Naive thymus-derived CD8-positive, alpha-beta T cell (primary cell): ENCODE results near the gene TCP11L2. TPM values are rescaled to one million over a fixed set of nuclear protein-coding genes. Genes with fewer than 3 reads are reported as not detected.

ENCODE experiments used
- ATAC-seq, 2 donors: fragments of 150-1000 bp; cut with Tn5 transposase in 1 of 2; sonication (Bioruptor Pico), chemical (Tn5 transposase) in 1 of 2; 1 replicate in 1 of 2; 2 replicates in 1 of 2; pipeline ENCODE4 v1.10.0; 2021; ENCODE audit warnings: mild to moderate bottlenecking in 2 of 2, moderate library complexity in 2 of 2
- POLR2A ChIA-PET: fragments of 350-600 bp; sonication (Branson Sonifier 250); formaldehyde crosslinking; loops from one replicate; lab custom pipeline; 2021; ENCODE audit warnings: antibody characterized with exemption; lab: Charles Lee
- DNase-seq, 10 donors: peaks; one replicate each; pipeline versions ENCODE4 v3.0.0 to v3.0.0-alpha.2; 2020 to 2022
- H3K27ac Mint-ChIP-seq, 10 donors: one replicate each; pipeline ENCODE4 v1.8.0; 2020 to 2022; ENCODE audit warnings: mild to moderate bottlenecking in 10 of 10, mixed read lengths in 10 of 10, moderate library complexity in 4 of 10, inconsistent platforms in 1 of 10
- H3K27me3 Mint-ChIP-seq, 5 donors: one replicate each; pipeline ENCODE4 v1.8.0; 2021 to 2022; ENCODE audit warnings: mixed read lengths in 5 of 5
- H3K36me3 Mint-ChIP-seq, 3 donors: one replicate each; pipeline ENCODE4 v1.8.0; 2020 to 2022; ENCODE audit warnings: mixed read lengths in 3 of 3, mild to moderate bottlenecking in 2 of 3, inconsistent platforms in 1 of 3
- H3K4me1 Mint-ChIP-seq, 4 donors: one replicate each; pipeline ENCODE4 v1.8.0; 2021 to 2022; ENCODE audit warnings: mixed read lengths in 4 of 4
- H3K4me3 Mint-ChIP-seq, 10 donors: one replicate each; pipeline ENCODE4 v1.8.0; 2020 to 2022; ENCODE audit warnings: mild to moderate bottlenecking in 10 of 10, mixed read lengths in 10 of 10, moderate library complexity in 6 of 10, inconsistent platforms in 1 of 10
- H3K9me3 Mint-ChIP-seq, 9 donors: one replicate each; pipeline ENCODE4 v1.8.0; 2020 to 2022; ENCODE audit warnings: mixed read lengths in 9 of 9, mild to moderate bottlenecking in 3 of 9, inconsistent platforms in 1 of 9, moderate library complexity in 1 of 9
- polyA plus RNA-seq, 3 donors: library from polyadenylated mRNA; unstranded; fragments of 300-500 nt; fragmentation: Illumina TruSeq; gene quantifications; one replicate each; pipeline ENCODE4 v1.2.3, GENCODE V29; 2021
- total RNA-seq, 8 experiments: library from RNA in 2 of 8; stranded (reverse) in 2 of 8; gene quantifications; one replicate each; pipeline ENCODE4 v1.2.3 and lab custom pipeline; 2021 to 2026

TCP11L2 gene
- total and polyA plus RNA-seq, 5 experiments from 2014 or later: 30.6 to 211 (median 45.4) TPM

- Mint-ChIP-seq H3K9me3 (no peaks in the 10 kb centered on the region), H3K27ac (peak overlapping the region; percentile 97 to 100 (median 100)), H3K4me1 (peaks cover 35 to 50% (median 46%) of the 10 kb centered on the region in 4 donors), H3K36me3 (peaks cover 0 to 5% (median 0%) of the 10 kb centered on the region in 3 donors), H3K27me3 (no peaks in the 10 kb centered on the region), H3K4me3 (peak overlapping the region in 7 of 10 donors; percentile 41 to 95 (median 90))
- POLR2A ChIA-PET: interaction anchor here (0.9 to 5.5 kb wide), 6 partner anchors 9 to 72 kb away, joined by 7 to 118 read pairs (median 60); partner anchors contain the start of genes CKAP4 and POLR3B
- DNase-seq (no peak), ATAC-seq (no peak)
Measured at GRCh38 chr12:106300761-106301160, 1.8 kb upstream of the TCP11L2 start.

- Mint-ChIP-seq H3K4me1 (peaks cover 37 to 55% (median 51%) of the 10 kb centered on the region in 4 donors), H3K27ac (peak overlapping the region; percentile 97 to 100 (median 100)), H3K27me3 (no peaks in the 10 kb centered on the region), H3K9me3 (no peaks in the 10 kb centered on the region), H3K36me3 (peaks cover 0 to 8% (median 0%) of the 10 kb centered on the region in 3 donors), H3K4me3 (peak overlapping the region; percentile 87 to 99 (median 91))
- DNase-seq: no peak
- POLR2A ChIA-PET: interaction anchor here (0.6 to 5.5 kb wide), 20 partner anchors 8 to 1069 kb away, joined by 3 to 118 read pairs (median 6); partner anchors contain the start of genes APPL2, CKAP4, POLR3B and TMEM263
- no peak for ATAC-seq
Measured at GRCh38 chr12:106301241-106301610, 1.3 kb upstream of the TCP11L2 start.

- Mint-ChIP-seq H3K9me3 (no peaks in the 10 kb centered on the region), H3K36me3 (peaks cover 0 to 13% (median 0%) of the 10 kb centered on the region in 3 donors), H3K27me3 (no peaks in the 10 kb centered on the region), H3K4me1 (peaks cover 41 to 60% (median 55%) of the 10 kb centered on the region in 4 donors), H3K4me3 (peak overlapping the region; percentile 87 to 99 (median 91)), H3K27ac (peak overlapping the region; percentile 97 to 100 (median 100))
- ATAC-seq (peak; percentile 49 to 55), DNase-seq (peak; percentile 56 to 92 (median 85))
- POLR2A ChIA-PET: interaction anchor here (0.6 to 5.5 kb wide), 27 partner anchors 8 to 1068 kb away, joined by 3 to 118 read pairs (median 6); partner anchors contain the start of genes APPL2, CKAP4, POLR3B and TMEM263
Measured at GRCh38 chr12:106301611-106302321, 767 bp upstream of the TCP11L2 start.

DNA sequence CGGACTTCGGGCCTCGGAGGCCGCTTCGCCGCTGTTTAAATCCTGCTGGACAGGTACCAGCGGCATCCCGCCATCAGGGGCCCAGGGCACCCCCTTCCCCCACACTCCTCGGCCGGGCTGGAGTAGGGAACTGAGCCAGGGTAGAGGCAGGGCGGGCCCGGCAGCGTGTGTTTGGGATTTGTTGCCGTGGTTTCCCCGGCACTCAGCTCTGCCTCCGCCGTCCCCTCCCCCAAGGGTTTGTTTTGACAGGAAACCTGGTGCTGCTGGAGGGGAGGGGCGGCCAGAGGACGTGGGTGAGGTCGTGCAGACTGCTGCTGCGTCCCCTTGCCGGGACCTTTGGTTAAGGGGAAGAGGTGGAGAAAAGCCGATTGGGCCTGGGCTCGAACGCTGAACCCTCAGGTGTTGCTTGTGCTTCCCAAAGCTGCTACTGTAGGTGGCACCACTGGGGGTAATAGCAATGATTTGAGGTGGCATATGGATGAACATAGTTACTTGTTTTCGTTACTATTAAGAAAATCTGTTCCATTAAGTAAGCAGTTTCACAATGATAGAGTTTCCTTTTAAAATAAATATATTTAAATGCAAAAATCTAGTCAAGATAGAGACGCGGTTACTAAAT is 778 bp downstream of the TCP11L2 start:
- DNase-seq (peak; percentile 85 to 99 (median 95)), ATAC-seq (peak; percentile 63 to 64)
- H3K4me3 Mint-ChIP-seq: peak overlapping the region; percentile 92 to 99 (median 96)
- peaks cover 42 to 64% (median 60%) of the 10 kb centered on the region in 4 donors for H3K4me1 Mint-ChIP-seq
- H3K27me3 Mint-ChIP-seq: no peaks in the 10 kb centered on the region
- no peaks in the 10 kb centered on the region for H3K9me3 Mint-ChIP-seq
- peak overlapping the region; percentile 97 to 100 (median 100) for H3K27ac Mint-ChIP-seq
- POLR2A ChIA-PET: interaction anchor here (0.6 to 5.5 kb wide), 22 partner anchors 8 to 789 kb away, joined by 3 to 118 read pairs (median 8); partner anchors contain the start of genes CKAP4, POLR3B and TMEM263
- H3K36me3 Mint-ChIP-seq: peaks cover 0 to 22% (median 0%) of the 10 kb centered on the region in 3 donors

GRCh38 chr12:106304001-106304421 is 1.5 kb downstream of the TCP11L2 start:
- H3K9me3 Mint-ChIP-seq: no peaks in the 10 kb centered on the region
- peaks cover 0 to 27% (median 0%) of the 10 kb centered on the region in 3 donors for H3K36me3 Mint-ChIP-seq
- POLR2A ChIA-PET: interaction anchor here (0.7 to 5.5 kb wide), 11 partner anchors 9 to 75 kb away, joined by 3 to 118 read pairs (median 9); partner anchors contain the start of genes CKAP4 and POLR3B
- H3K27ac Mint-ChIP-seq: peak overlapping the region; percentile 97 to 100 (median 100)
- no peaks in the 10 kb centered on the region for H3K27me3 Mint-ChIP-seq
- peak overlapping the region; percentile 92 to 99 (median 96) for H3K4me3 Mint-ChIP-seq
- ATAC-seq (no peak), DNase-seq (peak in 3 of 10 donors; percentile 5 to 26 (median 20))
- peaks cover 48 to 71% (median 66%) of the 10 kb centered on the region in 4 donors for H3K4me1 Mint-ChIP-seq

- peaks cover 0 to 30% (median 0%) of the 10 kb centered on the region in 3 donors for H3K36me3 Mint-ChIP-seq
- DNase-seq (no peak), ATAC-seq (no peak)
- H3K27ac Mint-ChIP-seq: peak overlapping the region; percentile 97 to 100 (median 100)
- POLR2A ChIA-PET: interaction anchor here (0.6 to 5.5 kb wide), 8 partner anchors 15 to 76 kb away, joined by 3 to 118 read pairs (median 9); partner anchors contain the start of genes CKAP4 and POLR3B
- peak overlapping the region; percentile 92 to 99 (median 96) for H3K4me3 Mint-ChIP-seq
- no peaks in the 10 kb centered on the region for H3K9me3 Mint-ChIP-seq
- H3K4me1 Mint-ChIP-seq: peaks cover 52 to 79% (median 72%) of the 10 kb centered on the region in 4 donors
- no peaks in the 10 kb centered on the region for H3K27me3 Mint-ChIP-seq
Measured at GRCh38 chr12:106304797-106305196, 2.3 kb downstream of the TCP11L2 start.

GRCh38 chr12:106305376-106305775 is 2.8 kb downstream of the TCP11L2 start:
- Mint-ChIP-seq H3K36me3 (peaks cover 0 to 36% (median 0%) of the 10 kb centered on the region in 3 donors), H3K4me1 (peaks cover 58 to 85% (median 78%) of the 10 kb centered on the region in 4 donors), H3K4me3 (peak overlapping the region in 9 of 10 donors; percentile 27 to 99 (median 96)), H3K9me3 (no peaks in the 10 kb centered on the region), H3K27ac (peak overlapping the region; percentile 92 to 100 (median 100)), H3K27me3 (no peaks in the 10 kb centered on the region)
- ATAC-seq: no peak
- POLR2A ChIA-PET: interaction anchor here (0.6 to 5.5 kb wide), 7 partner anchors 10 to 78 kb away, joined by 3 to 118 read pairs (median 5); partner anchors contain the start of genes CKAP4 and POLR3B
- no peak for DNase-seq

- DNase-seq (no peak), ATAC-seq (no peak)
- Mint-ChIP-seq H3K36me3 (peaks cover 0 to 51% (median 2%) of the 10 kb centered on the region in 3 donors), H3K4me1 (peaks cover 55 to 86% (median 81%) of the 10 kb centered on the region in 4 donors), H3K27me3 (no peaks in the 10 kb centered on the region), H3K9me3 (no peaks in the 10 kb centered on the region), H3K4me3 (peak overlapping the region in 3 of 10 donors; percentile 32 to 92 (median 50)), H3K27ac (peak overlapping the region in 9 of 10 donors; percentile 26 to 99 (median 64))
- POLR2A ChIA-PET: no interaction called here
Measured at GRCh38 chr12:106307181-106307580, 4.6 kb downstream of the TCP11L2 start.

- Mint-ChIP-seq H3K4me1 (peaks cover 54 to 88% (median 83%) of the 10 kb centered on the region in 4 donors), H3K4me3 (no peak overlapping the region), H3K27ac (peak overlapping the region in 6 of 10 donors; percentile 29 to 89 (median 64)), H3K27me3 (no peaks in the 10 kb centered on the region), H3K36me3 (peaks cover 0 to 59% (median 2%) of the 10 kb centered on the region in 3 donors), H3K9me3 (no peaks in the 10 kb centered on the region)
- POLR2A ChIA-PET: no interaction called here
- ATAC-seq: no peak
- DNase-seq: no peak
Measured at GRCh38 chr12:106308121-106308520, 5.6 kb downstream of the TCP11L2 start.

GRCh38 chr12:106308611-106309010 is 6.1 kb downstream of the TCP11L2 start:
- POLR2A ChIA-PET: no interaction called here

DNA sequence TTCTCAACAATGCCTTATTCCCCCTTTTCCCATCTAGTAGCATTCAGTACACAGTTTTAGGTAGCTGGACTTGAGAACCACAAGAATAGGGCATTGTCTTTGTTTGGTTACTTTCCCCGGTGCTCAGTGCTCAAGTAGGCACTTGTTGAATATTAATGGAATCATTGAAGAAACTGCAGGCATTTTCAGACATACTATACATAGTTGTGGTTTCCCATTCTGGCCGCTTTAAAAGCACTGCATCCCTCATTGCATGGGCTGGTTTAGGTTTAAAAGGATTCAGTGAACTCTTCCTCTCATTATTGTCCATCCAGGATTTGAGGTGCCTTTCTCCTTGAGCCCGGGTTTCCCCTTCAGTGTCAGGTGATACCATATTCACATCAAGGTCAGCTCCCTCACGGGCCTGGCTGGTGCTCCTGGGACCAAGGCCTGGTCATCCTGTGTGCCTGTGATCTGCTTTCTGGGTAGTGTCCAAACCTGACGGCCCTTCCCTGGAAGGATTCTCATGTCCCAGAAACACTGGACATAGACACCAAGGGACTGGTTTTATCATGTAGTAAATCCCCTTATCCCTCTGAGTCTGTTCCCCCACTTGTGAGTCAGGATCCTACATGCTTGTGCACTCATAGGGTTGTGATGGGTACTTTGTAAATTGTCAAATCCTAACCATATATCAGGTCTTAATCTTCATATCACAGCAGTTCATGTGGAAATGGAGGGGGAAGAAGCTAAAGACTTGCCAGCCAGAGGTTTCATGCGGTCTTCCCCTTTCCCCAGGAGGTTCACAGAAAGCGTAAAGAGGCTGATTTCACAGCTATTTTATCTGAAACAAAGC is 7.4 kb downstream of the TCP11L2 start:
- ATAC-seq: no peak
- no peaks in the 10 kb centered on the region for H3K27me3 Mint-ChIP-seq
- peak overlapping the region; percentile 36 to 90 (median 66) for H3K27ac Mint-ChIP-seq

More at GRCh38 chr12:106308611-106309010, 6.1 kb downstream of the TCP11L2 start:
- peak overlapping the region in 9 of 10 donors; percentile 12 to 89 (median 62) for H3K27ac Mint-ChIP-seq
- DNase-seq (no peak), ATAC-seq (no peak)
- peaks cover 0 to 62% (median 2%) of the 10 kb centered on the region in 3 donors for H3K36me3 Mint-ChIP-seq
- H3K9me3 Mint-ChIP-seq: no peaks in the 10 kb centered on the region
- H3K4me3 Mint-ChIP-seq: no peak overlapping the region
- peaks cover 52 to 84% (median 81%) of the 10 kb centered on the region in 4 donors for H3K4me1 Mint-ChIP-seq
- no peaks in the 10 kb centered on the region for H3K27me3 Mint-ChIP-seq

More for the DNA sequence above, 7.4 kb downstream of the TCP11L2 start:
- H3K36me3 Mint-ChIP-seq: peaks cover 0 to 69% (median 3%) of the 10 kb centered on the region in 3 donors
- no peak for DNase-seq
- POLR2A ChIA-PET: interaction anchor here (0.5 to 1.9 kb wide), 3 partner anchors 8 to 82 kb away, joined by 3 to 11 read pairs (median 3); partner anchors contain the start of gene TCP11L2
- peaks cover 42 to 71% (median 68%) of the 10 kb centered on the region in 4 donors for H3K4me1 Mint-ChIP-seq
- H3K4me3 Mint-ChIP-seq: peak overlapping the region in 4 of 10 donors; percentile 6 to 35 (median 18)
- no peaks in the 10 kb centered on the region for H3K9me3 Mint-ChIP-seq
